ENCODE measurements around the gene KCNK15.

DNA sequence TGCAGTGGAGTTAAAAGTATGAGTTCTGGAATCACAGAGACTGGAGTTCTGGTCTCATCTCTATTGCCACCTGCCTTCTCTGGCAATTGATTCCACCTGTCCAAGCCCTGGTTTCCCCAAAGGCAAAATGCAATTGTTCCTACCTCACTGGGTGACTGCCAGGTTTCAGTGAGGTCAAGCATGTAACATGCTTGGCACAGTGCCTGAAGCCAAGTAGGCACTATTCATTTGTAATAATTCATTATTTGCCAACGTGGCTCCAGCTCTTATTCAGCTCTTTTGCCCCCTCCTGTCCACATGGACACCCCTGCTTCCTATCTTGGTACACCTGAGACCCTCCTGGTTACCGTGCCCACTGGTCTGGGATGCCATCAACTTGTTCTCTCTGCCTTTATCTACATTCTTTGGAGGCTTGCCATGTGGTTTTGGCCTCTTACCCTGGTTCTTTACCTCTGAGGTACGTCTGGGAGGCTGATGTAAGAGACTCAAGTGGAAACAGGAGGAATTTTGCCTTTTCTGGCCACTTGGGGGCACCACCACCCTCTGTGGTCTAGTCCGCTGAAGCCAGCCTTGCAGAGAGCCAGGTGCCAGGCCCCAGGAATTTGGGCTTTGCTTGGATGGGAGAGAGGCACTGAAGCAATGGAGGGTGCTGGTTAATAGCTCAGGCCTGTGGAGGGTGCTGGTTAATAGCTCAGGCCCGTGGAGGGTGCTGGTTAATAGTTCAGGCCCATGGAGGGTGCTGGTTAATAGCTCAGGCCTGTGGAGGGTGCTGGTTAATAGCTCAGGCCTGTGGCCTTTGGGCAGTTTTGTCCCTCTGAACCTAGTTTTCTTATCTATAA is 1.7 kb downstream of the KCNK15 start:
- TF ChIP-seq, protein P1, sequence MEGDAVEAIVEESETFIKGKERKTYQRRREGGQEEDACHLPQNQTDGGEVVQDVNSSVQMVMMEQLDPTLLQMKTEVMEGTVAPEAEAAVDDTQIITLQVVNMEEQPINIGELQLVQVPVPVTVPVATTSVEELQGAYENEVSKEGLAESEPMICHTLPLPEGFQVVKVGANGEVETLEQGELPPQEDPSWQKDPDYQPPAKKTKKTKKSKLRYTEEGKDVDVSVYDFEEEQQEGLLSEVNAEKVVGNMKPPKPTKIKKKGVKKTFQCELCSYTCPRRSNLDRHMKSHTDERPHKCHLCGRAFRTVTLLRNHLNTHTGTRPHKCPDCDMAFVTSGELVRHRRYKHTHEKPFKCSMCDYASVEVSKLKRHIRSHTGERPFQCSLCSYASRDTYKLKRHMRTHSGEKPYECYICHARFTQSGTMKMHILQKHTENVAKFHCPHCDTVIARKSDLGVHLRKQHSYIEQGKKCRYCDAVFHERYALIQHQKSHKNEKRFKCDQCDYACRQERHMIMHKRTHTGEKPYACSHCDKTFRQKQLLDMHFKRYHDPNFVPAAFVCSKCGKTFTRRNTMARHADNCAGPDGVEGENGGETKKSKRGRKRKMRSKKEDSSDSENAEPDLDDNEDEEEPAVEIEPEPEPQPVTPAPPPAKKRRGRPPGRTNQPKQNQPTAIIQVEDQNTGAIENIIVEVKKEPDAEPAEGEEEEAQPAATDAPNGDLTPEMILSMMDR (IDR thresholded peaks at IDR 0.05), result peak; percentile 45 to 69 (median 64)
- TF ChIP-seq POLR2A (IDR thresholded peaks at IDR 0.05), result no peak
